Mucosa of rectum (tissue), 2 donors: ENCODE data around the gene TMCC1.

ENCODE experiments used
- H3K27ac ChIP-seq, 2 donors: one replicate each; pipeline ENCODE4 v1.7.0; 2013; ENCODE audit warnings: inconsistent platforms in 2 of 2, low read depth in 2 of 2, low read length in 2 of 2
- H3K27me3 ChIP-seq, 2 donors: one replicate each; pipeline ENCODE4 v1.7.0; 2013; ENCODE audit warnings: low read length in 2 of 2; ENCODE audit not compliant: control insufficient read depth in 2 of 2, insufficient read depth in 2 of 2
- H3K36me3 ChIP-seq, 2 donors: one replicate each; pipeline ENCODE4 v1.7.0; 2013; ENCODE audit warnings: low read length in 2 of 2; ENCODE audit not compliant: control insufficient read depth in 2 of 2, insufficient read depth in 2 of 2
- H3K4me1 ChIP-seq, 2 donors: one replicate each; pipeline ENCODE4 v1.7.0; 2013; ENCODE audit warnings: low read length in 2 of 2, mild to moderate bottlenecking in 1 of 2; ENCODE audit not compliant: control insufficient read depth in 2 of 2, insufficient read depth in 2 of 2
- H3K4me3 ChIP-seq, 2 donors: one replicate each; pipeline ENCODE4 v1.7.0; 2013; ENCODE audit warnings: low read length in 2 of 2
- H3K9ac ChIP-seq, 2 donors: one replicate each; pipeline ENCODE4 v1.7.0; 2013; ENCODE audit warnings: low read length in 2 of 2, low read depth in 1 of 2, mild to moderate bottlenecking in 1 of 2
- H3K9me3 ChIP-seq, 2 donors: one replicate each; pipeline ENCODE4 v1.7.0; 2013; ENCODE audit warnings: low read length in 2 of 2; ENCODE audit not compliant: control insufficient read depth in 2 of 2
- donor health status: healthy.
- donor health status: Normal muscosa, but diverticular disease.

Gene TMCC1

GRCh38 chr3:129793319-129793718 lies 100.2 kb downstream of the TMCC1 start:
- no peak overlapping the region for H3K27ac ChIP-seq
- H3K4me3 ChIP-seq = no peak overlapping the region
- no peaks in the 10 kb centered on the region for H3K36me3 ChIP-seq
- no peak overlapping the region for H3K9ac ChIP-seq
- H3K4me1 ChIP-seq = peaks cover 5 to 12% of the 10 kb centered on the region in 2 donors
- H3K27me3 ChIP-seq = no peaks in the 10 kb centered on the region
- no peaks in the 10 kb centered on the region for H3K9me3 ChIP-seq

- Histone ChIP-seq H3K27me3 (no peaks in the 10 kb centered on the region), H3K9ac (no peak overlapping the region), H3K4me3 (no peak overlapping the region), H3K9me3 (no peaks in the 10 kb centered on the region), H3K36me3 (no peaks in the 10 kb centered on the region), H3K27ac (no peak overlapping the region), H3K4me1 (no peaks in the 10 kb centered on the region)
These were observed 110.0 kb downstream of the TMCC1 start for GRCh38 chr3:129783470-129783869.

GRCh38 chr3:129778871-129779270 lies 114.6 kb downstream of the TMCC1 start:
- H3K4me3 ChIP-seq = no peak overlapping the region

GRCh38 chr3:129777806-129778205 lies 115.7 kb downstream of the TMCC1 start:
- Histone ChIP-seq H3K27me3 (no peaks in the 10 kb centered on the region), H3K36me3 (no peaks in the 10 kb centered on the region), H3K27ac (no peak overlapping the region), H3K9ac (no peak overlapping the region), H3K4me1 (no peaks in the 10 kb centered on the region), H3K9me3 (no peaks in the 10 kb centered on the region), H3K4me3 (no peak overlapping the region)

More at GRCh38 chr3:129778871-129779270, 114.6 kb downstream of the TMCC1 start:
- H3K27ac ChIP-seq = no peak overlapping the region
- H3K4me1 ChIP-seq = no peaks in the 10 kb centered on the region
- no peak overlapping the region for H3K9ac ChIP-seq
- no peaks in the 10 kb centered on the region for H3K36me3 ChIP-seq
- no peaks in the 10 kb centered on the region for H3K27me3 ChIP-seq
- H3K9me3 ChIP-seq = no peaks in the 10 kb centered on the region

GRCh38 chr3:129775870-129776269 lies 117.6 kb downstream of the TMCC1 start:
- H3K9me3 ChIP-seq = no peaks in the 10 kb centered on the region
- H3K27ac ChIP-seq = no peak overlapping the region
- H3K4me1 ChIP-seq = no peaks in the 10 kb centered on the region
- no peak overlapping the region for H3K9ac ChIP-seq
- H3K4me3 ChIP-seq = no peak overlapping the region
- no peaks in the 10 kb centered on the region for H3K27me3 ChIP-seq
- H3K36me3 ChIP-seq = no peaks in the 10 kb centered on the region

- Histone ChIP-seq H3K36me3 (no peaks in the 10 kb centered on the region), H3K4me1 (no peaks in the 10 kb centered on the region), H3K4me3 (no peak overlapping the region), H3K27me3 (no peaks in the 10 kb centered on the region), H3K27ac (no peak overlapping the region), H3K9me3 (no peaks in the 10 kb centered on the region), H3K9ac (no peak overlapping the region)
These were observed 119.5 kb downstream of the TMCC1 start for GRCh38 chr3:129773691-129774663.

- Histone ChIP-seq H3K27ac (no peak overlapping the region), H3K4me3 (no peak overlapping the region), H3K27me3 (no peaks in the 10 kb centered on the region), H3K4me1 (no peaks in the 10 kb centered on the region), H3K36me3 (no peaks in the 10 kb centered on the region), H3K9me3 (no peaks in the 10 kb centered on the region), H3K9ac (no peak overlapping the region)
These were observed 122.9 kb downstream of the TMCC1 start for GRCh38 chr3:129770604-129771003.

- no peak overlapping the region for H3K27ac ChIP-seq
- no peaks in the 10 kb centered on the region for H3K36me3 ChIP-seq
- H3K4me1 ChIP-seq = no peaks in the 10 kb centered on the region
- H3K27me3 ChIP-seq = no peaks in the 10 kb centered on the region
- H3K9me3 ChIP-seq = no peaks in the 10 kb centered on the region
- H3K9ac ChIP-seq = no peak overlapping the region
- no peak overlapping the region for H3K4me3 ChIP-seq
These were observed 123.9 kb downstream of the TMCC1 start for GRCh38 chr3:129769616-129770015.

GRCh38 chr3:129768728-129769127 lies 124.8 kb downstream of the TMCC1 start:
- Histone ChIP-seq H3K4me1 (no peaks in the 10 kb centered on the region), H3K27ac (no peak overlapping the region), H3K4me3 (no peak overlapping the region), H3K36me3 (no peaks in the 10 kb centered on the region), H3K27me3 (no peaks in the 10 kb centered on the region), H3K9ac (no peak overlapping the region), H3K9me3 (no peaks in the 10 kb centered on the region)

GRCh38 chr3:129766135-129766534 lies 127.4 kb downstream of the TMCC1 start:
- no peak overlapping the region for H3K27ac ChIP-seq
- no peaks in the 10 kb centered on the region for H3K9me3 ChIP-seq

More at GRCh38 chr3:129766135-129766534, 127.4 kb downstream of the TMCC1 start:
- Histone ChIP-seq H3K4me3 (no peak overlapping the region), H3K36me3 (no peaks in the 10 kb centered on the region), H3K4me1 (no peaks in the 10 kb centered on the region), H3K27me3 (no peaks in the 10 kb centered on the region), H3K9ac (no peak overlapping the region)
